HCT116 (cell line): Measurements from ENCODE around the gene AUTS2. TPM values are rescaled to one million over a fixed set of nuclear protein-coding genes. Genes with fewer than 3 reads are reported as not detected.

Experiments used
- ATAC-seq: fragments of 200-7000 bp; cut with Tn5 transposase; 2 replicates; pipeline ENCODE4 v1.9.1; 2020; ENCODE audit warnings: mild to moderate bottlenecking, moderate library complexity
- BruUV-seq: library from RNA; stranded (reverse); fragments of 400-500 nt; replicated peaks from 2 replicates; lab custom pipeline; 2021; lab: Mats Ljungman, UMichigan
- CTCF ChIA-PET: fragments of 300-600 bp; sonication (Branson Sonifier 250); formaldehyde crosslinking; loops from one replicate; lab custom pipeline; 2021; ENCODE audit warnings: antibody characterized with exemption; lab: Charles Lee
- POLR2A ChIA-PET: fragments of 300-600, 350-600 bp; sonication (Branson Sonifier 250); formaldehyde crosslinking; loops from one replicate; lab custom pipeline; 2021; ENCODE audit warnings: antibody characterized with exemption; lab: Charles Lee
- RAD21 ChIA-PET, 2 experiments: fragments of 300-600 bp; sonication (Branson Sonifier 250); formaldehyde crosslinking; loops; one replicate each; lab custom pipeline; 2023; ENCODE audit warnings: low total read pairs in 2 of 2; ENCODE audit not compliant: uncharacterized antibody in 2 of 2, unreplicated experiment in 2 of 2, low non-redundant PET in 1 of 2; lab: Charles Lee
- DNase-seq: peaks from one replicate; pipeline ENCODE4 v3.0.0-alpha.2; 2010; ENCODE audit warnings: low read depth, low spot score
- H2AFZ ChIP-seq: fragments of 200-600 bp; shearing (Covaris generic), sonication (generic); 2 replicates; pipeline ENCODE4 v1.6.1; 2017; ENCODE audit warnings: low read depth, mixed run types, mixed read lengths, antibody characterized with exemption, low read length; ENCODE audit not compliant: poor library complexity, severe bottlenecking
- H3K27ac ChIP-seq: 2 replicates; pipeline ENCODE4 v1.5.1; 2012; ENCODE audit warnings: low read depth, low read length
- H3K27me3 ChIP-seq: fragments of 200-600 bp; sonication (generic); 2 replicates; pipeline ENCODE4 v1.6.1; 2016; ENCODE audit warnings: mixed run types, low read length, mixed read lengths; ENCODE audit not compliant: insufficient read depth
- H3K36me3 ChIP-seq, 2 experiments: fragments of 200-500 bp in 1 of 2; fragments of 200-600 bp in 1 of 2; sonication (Bioruptor generic) in 1 of 2; sonication (generic) in 1 of 2; 2 replicates each; pipeline versions ENCODE4 v1.5.1 to v1.6.1; 2014 to 2016; ENCODE audit warnings: low read length in 2 of 2, inconsistent platforms in 1 of 2, mixed read lengths in 1 of 2, mixed run types in 1 of 2; ENCODE audit not compliant: insufficient read depth in 2 of 2, control insufficient read depth in 1 of 2
- H3K4me1 ChIP-seq, 2 experiments: fragments of 200-600 bp in 1 of 2; sonication (generic) in 1 of 2; 2 replicates each; pipeline versions ENCODE4 v1.5.1 to v1.6.1; 2012 to 2017; ENCODE audit warnings: low read length in 2 of 2, inconsistent platforms in 1 of 2, mild to moderate bottlenecking in 1 of 2, mixed read lengths in 1 of 2, mixed run types in 1 of 2, moderate library complexity in 1 of 2; ENCODE audit not compliant: insufficient read depth in 2 of 2, control insufficient read depth in 1 of 2
- H3K4me2 ChIP-seq: fragments of 200-600 bp; sonication (generic); 2 replicates; pipeline ENCODE4 v1.6.1; 2017; ENCODE audit warnings: mixed run types, low read length, mixed read lengths
- H3K4me3 ChIP-seq, 2 experiments: fragments of 200-600 bp in 1 of 2; sonication (generic) in 1 of 2; replicated peaks in 1 of 2; 2 replicates each; pipeline ENCODE4 v1.5.1; 2011 to 2016; ENCODE audit warnings: low read length in 2 of 2, control low read depth in 1 of 2, low read depth in 1 of 2, mild to moderate bottlenecking in 1 of 2, mixed read lengths in 1 of 2, mixed run types in 1 of 2
- H3K79me2 ChIP-seq: fragments of 200-600 bp; sonication (generic); 2 replicates; pipeline ENCODE4 v1.6.1; 2017; ENCODE audit warnings: mild to moderate bottlenecking, mixed run types, low read length, moderate library complexity, mixed read lengths; ENCODE audit not compliant: insufficient read depth
- H3K9ac ChIP-seq: fragments of 200-600 bp; sonication (generic); 2 replicates; pipeline ENCODE4 v1.6.1; 2016; ENCODE audit warnings: low read length, mixed read lengths
- H3K9me2 ChIP-seq: fragments of 200-600 bp; sonication (generic), shearing (Covaris generic); 2 replicates; pipeline ENCODE4 v1.6.1; 2017; ENCODE audit warnings: mixed run types, mild to moderate bottlenecking, moderate library complexity; ENCODE audit not compliant: insufficient read depth
- H3K9me3 ChIP-seq, 2 experiments: fragments of 200-500 bp in 1 of 2; fragments of 200-600 bp in 1 of 2; sonication (Bioruptor generic) in 1 of 2; sonication (generic) in 1 of 2; 2 replicates each; pipeline ENCODE4 v1.6.1; 2014 to 2017; ENCODE audit warnings: low read length in 2 of 2, mixed read lengths in 2 of 2, inconsistent platforms in 1 of 2, low read depth in 1 of 2, mild to moderate bottlenecking in 1 of 2, mixed run types in 1 of 2, moderate library complexity in 1 of 2; ENCODE audit not compliant: control insufficient read depth in 1 of 2, insufficient read depth in 1 of 2
- H4K20me1 ChIP-seq: fragments of 200-600 bp; sonication (generic), shearing (Covaris generic); 2 replicates; pipeline ENCODE4 v1.6.1; 2017; ENCODE audit warnings: mixed run types, mild to moderate bottlenecking, moderate library complexity; ENCODE audit not compliant: insufficient read depth
- CBX3 ChIP-seq: IDR thresholded peaks from 2 replicates; pipeline ENCODE4 v1.6.1; 2012; ENCODE audit warnings: low read depth
- CEBPB ChIP-seq: IDR thresholded peaks from 2 replicates; pipeline ENCODE4 v1.6.1; 2012; ENCODE audit warnings: low read depth
- EGR1 ChIP-seq: IDR thresholded peaks from 2 replicates; pipeline ENCODE4 v1.6.1; 2012; ENCODE audit warnings: low read depth
- ELF1 ChIP-seq: IDR thresholded peaks from 2 replicates; pipeline ENCODE4 v1.6.1; 2012; ENCODE audit warnings: low read depth, borderline replicate concordance
- EZH2 ChIP-seq: fragments of 200-600 bp; sonication (generic); IDR thresholded peaks from 2 replicates; pipeline ENCODE4 v1.6.1; 2017; ENCODE audit warnings: antibody characterized with exemption, mixed run types
- FOSL1 ChIP-seq: IDR thresholded peaks from 2 replicates; pipeline ENCODE4 v1.6.1; 2012; ENCODE audit warnings: low read depth
- JUND ChIP-seq: IDR thresholded peaks from 2 replicates; pipeline ENCODE4 v1.6.1; 2012
- POLR2A ChIP-seq: IDR thresholded peaks from 2 replicates; pipeline ENCODE4 v1.7.0; 2011; ENCODE audit warnings: borderline replicate concordance; ENCODE audit not compliant: insufficient read depth, insufficient read length; ENCODE audit errors: extremely low read depth
- POLR2AphosphoS5 ChIP-seq: IDR thresholded peaks from 2 replicates; pipeline ENCODE4 v1.6.1; 2011; ENCODE audit warnings: mild to moderate bottlenecking, low read depth, low read length, moderate library complexity
- SIN3A ChIP-seq: IDR thresholded peaks from 2 replicates; pipeline ENCODE4 v1.6.1; 2012; ENCODE audit warnings: low read depth
- SP1 ChIP-seq: IDR thresholded peaks from 2 replicates; pipeline ENCODE4 v1.6.1; 2012; ENCODE audit warnings: low read depth
- SRF ChIP-seq: IDR thresholded peaks from 2 replicates; pipeline ENCODE4 v1.6.1; 2012; ENCODE audit warnings: low read depth
- TCF7L2 ChIP-seq: IDR thresholded peaks from 2 replicates; pipeline ENCODE4 v1.7.0; 2011; ENCODE audit warnings: borderline replicate concordance, inconsistent platforms; ENCODE audit not compliant: insufficient read depth, insufficient read length; ENCODE audit errors: extremely low read depth
- YY1 ChIP-seq: IDR thresholded peaks from 2 replicates; pipeline ENCODE4 v1.6.1; 2011; ENCODE audit warnings: low read length, low read depth, moderate library complexity, mild to moderate bottlenecking; ENCODE audit not compliant: insufficient replicate concordance; ENCODE audit errors: extremely low read depth
- ZNF274 ChIP-seq: fragments of 200-500 bp; sonication (Bioruptor generic); IDR thresholded peaks from 2 replicates; pipeline ENCODE4 v1.6.1; 2014; ENCODE audit warnings: mild to moderate bottlenecking, low read depth, low read length, inconsistent platforms
- intact Hi-C: fragments of 100-400 bp; cut with micrococcal nuclease; formaldehyde crosslinking; loops from 2 replicates; pipeline ENCODE4 v1.10.0; 2022
- total RNA-seq: library from RNA; stranded (reverse); gene quantifications from one replicate; pipeline ENCODE4 v1.2.1, GENCODE V29; 2021; ENCODE audit not compliant: unreplicated experiment
- TF ChIP-seq, protein P1 (sequence below), 3 experiments: fragments of 200-600 bp in 1 of 3; sonication (generic) in 1 of 3; IDR thresholded peaks in 2 of 3; conservative IDR thresholded peaks in 1 of 3; 2 replicates each; pipeline ENCODE4 v1.5.1; 2012 to 2017; ENCODE audit warnings: low read depth in 2 of 3, low read length in 2 of 3, antibody characterized with exemption in 1 of 3, borderline replicate concordance in 1 of 3, control low read depth in 1 of 3, mild to moderate bottlenecking in 1 of 3, mixed read lengths in 1 of 3, mixed run types in 1 of 3, moderate library complexity in 1 of 3; ENCODE audit not compliant: insufficient read depth in 1 of 3
- TF ChIP-seq, protein P2 (sequence below): IDR thresholded peaks from 2 replicates; pipeline ENCODE4 v1.6.1; 2012; ENCODE audit warnings: low read depth
- TF ChIP-seq, protein P3 (sequence below): IDR thresholded peaks from 2 replicates; pipeline ENCODE4 v1.6.1; 2012

The AUTS2 gene
- total RNA-seq, 1 experiment from 2014 or later, result 0.93 TPM

DNA sequence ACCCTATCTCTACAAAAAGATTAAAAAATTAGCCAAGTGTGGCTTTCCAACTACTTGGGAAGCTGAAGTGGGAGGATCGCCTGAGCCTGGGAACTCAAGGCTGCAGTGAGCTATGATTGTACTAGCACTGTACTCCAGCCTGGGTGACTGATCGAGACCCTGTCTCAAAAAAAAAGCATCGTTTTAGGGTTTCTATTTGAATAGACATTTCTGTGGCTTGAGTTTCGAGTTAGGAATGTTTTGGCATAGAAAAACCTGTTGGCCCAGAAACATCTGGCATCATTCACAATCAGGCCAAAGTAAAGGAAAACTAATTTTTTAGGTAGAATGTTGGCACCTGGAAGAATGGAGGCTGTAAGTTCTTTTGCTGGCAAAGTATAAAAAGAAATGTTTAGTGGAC lies 72.4 kb downstream of the AUTS2 start:
- DNase-seq (no peak), ATAC-seq (no peak)
- Histone ChIP-seq H3K9me2 (no peaks in the 10 kb centered on the region), H3K4me2 (no peak overlapping the region), H3K36me3 (no peaks in the 10 kb centered on the region), H3K9me3 (peaks cover 9 to 36% of the 10 kb centered on the region in 2 experiments; a peak in 2 of 4 replicates), H3K27ac (no peak overlapping the region), H3K4me1 (no peaks in the 10 kb centered on the region), H3K9ac (no peak overlapping the region), H3K4me3 (no peak overlapping the region), H2AFZ (no peak overlapping the region), H4K20me1 (no peaks in the 10 kb centered on the region)
- POLR2A ChIA-PET, result no interaction called here
- CTCF ChIA-PET, result no interaction called here
- no TSS peak for BruUV-seq
- intact Hi-C loops, result no loop called here
- TF ChIP-seq ELF1 (no peak), POLR2AphosphoS5 (no peak), FOSL1 (no peak), POLR2A (no peak), CBX3 (no peak), YY1 (no peak), SP1 (no peak), JUND (no peak), SRF (no peak), EGR1 (no peak), ZNF274 (no peak), EZH2 (no peak), TCF7L2 (no peak), CEBPB (no peak), SIN3A (no peak)
- TF ChIP-seq, protein P1, sequence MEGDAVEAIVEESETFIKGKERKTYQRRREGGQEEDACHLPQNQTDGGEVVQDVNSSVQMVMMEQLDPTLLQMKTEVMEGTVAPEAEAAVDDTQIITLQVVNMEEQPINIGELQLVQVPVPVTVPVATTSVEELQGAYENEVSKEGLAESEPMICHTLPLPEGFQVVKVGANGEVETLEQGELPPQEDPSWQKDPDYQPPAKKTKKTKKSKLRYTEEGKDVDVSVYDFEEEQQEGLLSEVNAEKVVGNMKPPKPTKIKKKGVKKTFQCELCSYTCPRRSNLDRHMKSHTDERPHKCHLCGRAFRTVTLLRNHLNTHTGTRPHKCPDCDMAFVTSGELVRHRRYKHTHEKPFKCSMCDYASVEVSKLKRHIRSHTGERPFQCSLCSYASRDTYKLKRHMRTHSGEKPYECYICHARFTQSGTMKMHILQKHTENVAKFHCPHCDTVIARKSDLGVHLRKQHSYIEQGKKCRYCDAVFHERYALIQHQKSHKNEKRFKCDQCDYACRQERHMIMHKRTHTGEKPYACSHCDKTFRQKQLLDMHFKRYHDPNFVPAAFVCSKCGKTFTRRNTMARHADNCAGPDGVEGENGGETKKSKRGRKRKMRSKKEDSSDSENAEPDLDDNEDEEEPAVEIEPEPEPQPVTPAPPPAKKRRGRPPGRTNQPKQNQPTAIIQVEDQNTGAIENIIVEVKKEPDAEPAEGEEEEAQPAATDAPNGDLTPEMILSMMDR (IDR thresholded peaks at IDR 0.05 in 2 of 3, conservative IDR thresholded peaks at IDR 0.05 in 1 of 3; ENCODE audit: borderline replicate concordance in 1 of 3, insufficient read depth in 1 of 3, low read depth in 2 of 3, low read length in 2 of 3), result no peak
- TF ChIP-seq, protein P2, sequence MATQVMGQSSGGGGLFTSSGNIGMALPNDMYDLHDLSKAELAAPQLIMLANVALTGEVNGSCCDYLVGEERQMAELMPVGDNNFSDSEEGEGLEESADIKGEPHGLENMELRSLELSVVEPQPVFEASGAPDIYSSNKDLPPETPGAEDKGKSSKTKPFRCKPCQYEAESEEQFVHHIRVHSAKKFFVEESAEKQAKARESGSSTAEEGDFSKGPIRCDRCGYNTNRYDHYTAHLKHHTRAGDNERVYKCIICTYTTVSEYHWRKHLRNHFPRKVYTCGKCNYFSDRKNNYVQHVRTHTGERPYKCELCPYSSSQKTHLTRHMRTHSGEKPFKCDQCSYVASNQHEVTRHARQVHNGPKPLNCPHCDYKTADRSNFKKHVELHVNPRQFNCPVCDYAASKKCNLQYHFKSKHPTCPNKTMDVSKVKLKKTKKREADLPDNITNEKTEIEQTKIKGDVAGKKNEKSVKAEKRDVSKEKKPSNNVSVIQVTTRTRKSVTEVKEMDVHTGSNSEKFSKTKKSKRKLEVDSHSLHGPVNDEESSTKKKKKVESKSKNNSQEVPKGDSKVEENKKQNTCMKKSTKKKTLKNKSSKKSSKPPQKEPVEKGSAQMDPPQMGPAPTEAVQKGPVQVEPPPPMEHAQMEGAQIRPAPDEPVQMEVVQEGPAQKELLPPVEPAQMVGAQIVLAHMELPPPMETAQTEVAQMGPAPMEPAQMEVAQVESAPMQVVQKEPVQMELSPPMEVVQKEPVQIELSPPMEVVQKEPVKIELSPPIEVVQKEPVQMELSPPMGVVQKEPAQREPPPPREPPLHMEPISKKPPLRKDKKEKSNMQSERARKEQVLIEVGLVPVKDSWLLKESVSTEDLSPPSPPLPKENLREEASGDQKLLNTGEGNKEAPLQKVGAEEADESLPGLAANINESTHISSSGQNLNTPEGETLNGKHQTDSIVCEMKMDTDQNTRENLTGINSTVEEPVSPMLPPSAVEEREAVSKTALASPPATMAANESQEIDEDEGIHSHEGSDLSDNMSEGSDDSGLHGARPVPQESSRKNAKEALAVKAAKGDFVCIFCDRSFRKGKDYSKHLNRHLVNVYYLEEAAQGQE, result no peak
- TF ChIP-seq, protein P3, sequence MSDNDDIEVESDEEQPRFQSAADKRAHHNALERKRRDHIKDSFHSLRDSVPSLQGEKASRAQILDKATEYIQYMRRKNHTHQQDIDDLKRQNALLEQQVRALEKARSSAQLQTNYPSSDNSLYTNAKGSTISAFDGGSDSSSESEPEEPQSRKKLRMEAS, result no peak
- TF ChIP-seq, all 23 proteins: peak for 0
- Histone ChIP-seq H3K27me3 (no peaks in the 10 kb centered on the region), H3K79me2 (no peaks in the 10 kb centered on the region)
- RAD21 ChIA-PET, result no interaction called here
